ENCODE measurements around the gene CFH.

CFH gene

GRCh38 chr1:196685506-196685905 is 33.7 kb downstream of the CFH start:
- Histone ChIP-seq H3F3A (ENCODE audit: insufficient read depth) (no peaks in the 10 kb centered on the region), H2AFZ (ENCODE audit: low read depth, low read length, severe bottlenecking) (no peak overlapping the region), H3K27me3 (ENCODE audit: low read length) (no peaks in the 10 kb centered on the region), H3K4me3 (ENCODE audit: insufficient read depth, low read length, poor library complexity, severe bottlenecking) (no peak overlapping the region), H3K36me3 (ENCODE audit: low read length) (no peaks in the 10 kb centered on the region), H3K27ac (ENCODE audit: low read depth, low read length) (no peak overlapping the region), H3K9me2 (replicated peaks; ENCODE audit: insufficient read depth, low read length) (no peaks in the 10 kb centered on the region), H3K9ac (ENCODE audit: low read length) (no peak overlapping the region), H3K9me3 (ENCODE audit: insufficient read depth, low read length) (no peaks in the 10 kb centered on the region), H3K4me2 (ENCODE audit: low read depth, low read length, poor library complexity, severe bottlenecking) (no peak overlapping the region), H4K20me1 (ENCODE audit: low read depth, low read length) (no peaks in the 10 kb centered on the region), H3K79me2 (ENCODE audit: insufficient read depth, low read length) (no peaks in the 10 kb centered on the region)
- TF ChIP-seq EZH2phosphoT487 (conservative IDR thresholded peaks at IDR 0.05; ENCODE audit: low read length): no peak
- no peak for TF ChIP-seq CTCF (IDR thresholded peaks at IDR 0.05; ENCODE audit: insufficient read depth, low read length, poor library complexity, severe bottlenecking)

DNA sequence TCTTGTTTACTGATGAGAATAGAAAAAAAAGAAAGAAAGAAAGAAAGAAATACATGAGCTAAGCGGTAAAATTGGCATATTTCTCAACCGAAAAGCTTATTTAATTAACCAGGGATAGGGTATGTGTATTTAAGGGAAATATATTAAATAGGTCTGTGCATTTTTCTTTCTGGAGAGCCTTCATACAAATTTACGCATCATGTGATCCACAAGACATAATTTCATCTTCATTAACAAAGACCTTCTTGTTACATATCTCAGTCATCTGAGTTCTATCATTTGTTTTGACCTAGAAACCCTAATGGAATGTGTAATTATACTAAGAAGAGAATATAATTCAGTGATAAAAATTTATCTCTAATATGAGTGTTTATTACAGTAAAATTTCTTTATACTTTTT is 37.2 kb downstream of the CFH start:
- H3K9me3 ChIP-seq (ENCODE audit: insufficient read depth, low read length): no peaks in the 10 kb centered on the region

GRCh38 chr1:196690582-196690981 is 38.7 kb downstream of the CFH start:
- H3F3A ChIP-seq (ENCODE audit: insufficient read depth): no peaks in the 10 kb centered on the region
- no peaks in the 10 kb centered on the region for H3K9me3 ChIP-seq (ENCODE audit: insufficient read depth, low read length)
- no peaks in the 10 kb centered on the region for H3K27me3 ChIP-seq (ENCODE audit: low read length)
- H3K4me2 ChIP-seq (ENCODE audit: low read depth, low read length, poor library complexity, severe bottlenecking): no peak overlapping the region
- H3K4me3 ChIP-seq (ENCODE audit: insufficient read depth, low read length, poor library complexity, severe bottlenecking): no peak overlapping the region
- no peaks in the 10 kb centered on the region for H4K20me1 ChIP-seq (ENCODE audit: low read depth, low read length)
- H2AFZ ChIP-seq (ENCODE audit: low read depth, low read length, severe bottlenecking): peak overlapping the region; percentile 51
- H3K9ac ChIP-seq (ENCODE audit: low read length): no peak overlapping the region
- H3K27ac ChIP-seq (ENCODE audit: low read depth, low read length): no peak overlapping the region
- H3K9me2 ChIP-seq (replicated peaks; ENCODE audit: insufficient read depth, low read length): no peaks in the 10 kb centered on the region
- no peaks in the 10 kb centered on the region for H3K79me2 ChIP-seq (ENCODE audit: insufficient read depth, low read length)
- no peak for TF ChIP-seq CTCF (IDR thresholded peaks at IDR 0.05; ENCODE audit: insufficient read depth, low read length, poor library complexity, severe bottlenecking)
- TF ChIP-seq EZH2phosphoT487 (conservative IDR thresholded peaks at IDR 0.05; ENCODE audit: low read length): no peak
- no peaks in the 10 kb centered on the region for H3K36me3 ChIP-seq (ENCODE audit: low read length)

More for the DNA sequence above, 37.2 kb downstream of the CFH start:
- no peak for TF ChIP-seq EZH2phosphoT487 (conservative IDR thresholded peaks at IDR 0.05; ENCODE audit: low read length)
- no peak for TF ChIP-seq CTCF (IDR thresholded peaks at IDR 0.05; ENCODE audit: insufficient read depth, low read length, poor library complexity, severe bottlenecking)
- H3K27me3 ChIP-seq (ENCODE audit: low read length): no peaks in the 10 kb centered on the region
- no peaks in the 10 kb centered on the region for H4K20me1 ChIP-seq (ENCODE audit: low read depth, low read length)
- no peak overlapping the region for H3K4me3 ChIP-seq (ENCODE audit: insufficient read depth, low read length, poor library complexity, severe bottlenecking)
- H3F3A ChIP-seq (ENCODE audit: insufficient read depth): no peaks in the 10 kb centered on the region
- no peaks in the 10 kb centered on the region for H3K9me2 ChIP-seq (replicated peaks; ENCODE audit: insufficient read depth, low read length)
- H3K79me2 ChIP-seq (ENCODE audit: insufficient read depth, low read length): no peaks in the 10 kb centered on the region
- H3K4me2 ChIP-seq (ENCODE audit: low read depth, low read length, poor library complexity, severe bottlenecking): no peak overlapping the region
- H3K9ac ChIP-seq (ENCODE audit: low read length): no peak overlapping the region
- H2AFZ ChIP-seq (ENCODE audit: low read depth, low read length, severe bottlenecking): no peak overlapping the region
- H3K27ac ChIP-seq (ENCODE audit: low read depth, low read length): no peak overlapping the region
- no peaks in the 10 kb centered on the region for H3K36me3 ChIP-seq (ENCODE audit: low read length)
